ENCODE results near the gene CISTR. TPM values are rescaled to one million over a fixed set of nuclear protein-coding genes. Genes with fewer than 3 reads are reported as not detected.

CISTR gene
- total and polyA plus RNA-seq, 7 donors = not detected

DNA sequence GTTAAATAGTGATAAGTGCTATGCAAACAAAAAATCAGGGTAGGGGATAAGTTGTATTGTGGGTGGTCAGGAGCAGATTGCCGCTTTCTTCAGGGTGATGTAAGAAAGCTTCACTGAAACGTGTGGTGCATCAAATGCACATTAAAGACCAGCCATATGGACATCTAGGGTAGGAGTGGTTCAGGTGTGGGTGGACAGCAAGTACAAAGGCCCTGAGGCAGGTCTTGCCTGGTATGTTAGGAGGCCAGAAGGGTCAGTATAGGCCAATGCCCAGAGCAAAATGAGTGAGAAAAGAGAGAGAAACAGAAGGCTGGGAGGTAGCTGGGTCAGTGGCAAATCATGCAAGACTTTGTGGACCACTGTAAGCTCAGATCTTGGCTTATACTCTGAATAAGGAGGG, 25.6 kb upstream of the CISTR start:
- no peak overlapping the region for H3K4me3 ChIP-seq

GRCh38 chr12:53776872-53777271, 25.1 kb upstream of the CISTR start:
- Histone ChIP-seq H3K4me1 (peaks cover 0 to 11% (median 8%) of the 10 kb centered on the region in 4 donors), H3K9me3 (no peaks in the 10 kb centered on the region), H3K4me3 (no peak overlapping the region), H3K27me3 (no peaks in the 10 kb centered on the region), H3K36me3 (no peaks in the 10 kb centered on the region), H3K27ac (no peak overlapping the region)
- intact Hi-C loops (cut with DNase I) = no loop called here
- WGBS, 2 donors = 31 to 71% methylated on average over 1 of the region's 1 CpG
- no peak for DNase-seq
- TF ChIP-seq POLR2AphosphoS5 (IDR thresholded peaks at IDR 0.05) (no peak), EP300 (IDR thresholded peaks at IDR 0.05) (no peak), CTCF (IDR thresholded peaks at IDR 0.05) (no peak), POLR2A (IDR thresholded peaks at IDR 0.05) (no peak)

More for the DNA sequence above, 25.6 kb upstream of the CISTR start:
- peaks cover 0 to 11% (median 8%) of the 10 kb centered on the region in 4 donors for H3K4me1 ChIP-seq
- WGBS, 2 donors = 39 to 72% methylated on average over 2 of the region's 2 CpGs
- TF ChIP-seq POLR2A (IDR thresholded peaks at IDR 0.05) (no peak), EP300 (IDR thresholded peaks at IDR 0.05) (no peak), POLR2AphosphoS5 (IDR thresholded peaks at IDR 0.05) (no peak), CTCF (IDR thresholded peaks at IDR 0.05) (no peak)
- H3K27me3 ChIP-seq = no peaks in the 10 kb centered on the region
- no peaks in the 10 kb centered on the region for H3K36me3 ChIP-seq
- intact Hi-C loops (cut with DNase I) = no loop called here
- DNase-seq = no peak
- H3K9me3 ChIP-seq = no peaks in the 10 kb centered on the region
- no peak overlapping the region for H3K27ac ChIP-seq

- Histone ChIP-seq H3K4me3 (no peak overlapping the region), H3K36me3 (no peaks in the 10 kb centered on the region), H3K27me3 (no peaks in the 10 kb centered on the region), H3K4me1 (peaks cover 0 to 11% (median 0%) of the 10 kb centered on the region in 4 donors), H3K9me3 (no peaks in the 10 kb centered on the region), H3K27ac (peak overlapping the region in 3 of 4 donors; percentile 28 to 45 (median 33))
- DNase-seq = peak; percentile 82
- intact Hi-C loops (cut with DNase I) = no loop called here
- TF ChIP-seq CTCF (IDR thresholded peaks at IDR 0.05) = no peak
- TF ChIP-seq EP300 (IDR thresholded peaks at IDR 0.05) = no peak
- TF ChIP-seq POLR2A (IDR thresholded peaks at IDR 0.05) = no peak
- TF ChIP-seq POLR2AphosphoS5 (IDR thresholded peaks at IDR 0.05) = no peak
- 30 to 49% methylated on average over 6 of the region's 6 CpGs for WGBS, 2 donors
Measured at GRCh38 chr12:53775478-53776145, 23.8 kb upstream of the CISTR start.

DNA sequence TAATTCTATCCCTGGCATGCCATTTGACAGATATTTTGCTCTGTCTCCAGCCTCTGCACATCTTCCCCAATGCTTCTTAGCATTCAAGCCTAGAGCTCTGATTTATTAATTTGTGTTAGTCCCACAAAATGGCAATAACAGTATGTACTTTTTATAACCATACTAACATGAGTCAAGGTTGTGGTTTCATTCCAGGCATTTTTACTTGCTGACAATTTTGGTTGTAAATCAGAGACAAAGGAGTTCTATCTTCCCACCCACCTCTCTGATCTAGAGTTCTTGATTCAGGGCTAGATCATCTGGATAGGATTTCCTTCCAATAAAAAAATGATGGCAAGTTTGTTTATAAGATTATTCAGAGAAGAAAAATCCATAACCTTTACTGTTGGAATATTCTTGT, 18.5 kb upstream of the CISTR start:
- TF ChIP-seq POLR2A (IDR thresholded peaks at IDR 0.05) (no peak), CTCF (IDR thresholded peaks at IDR 0.05) (no peak), EP300 (IDR thresholded peaks at IDR 0.05) (no peak), POLR2AphosphoS5 (IDR thresholded peaks at IDR 0.05) (no peak)

DNA sequence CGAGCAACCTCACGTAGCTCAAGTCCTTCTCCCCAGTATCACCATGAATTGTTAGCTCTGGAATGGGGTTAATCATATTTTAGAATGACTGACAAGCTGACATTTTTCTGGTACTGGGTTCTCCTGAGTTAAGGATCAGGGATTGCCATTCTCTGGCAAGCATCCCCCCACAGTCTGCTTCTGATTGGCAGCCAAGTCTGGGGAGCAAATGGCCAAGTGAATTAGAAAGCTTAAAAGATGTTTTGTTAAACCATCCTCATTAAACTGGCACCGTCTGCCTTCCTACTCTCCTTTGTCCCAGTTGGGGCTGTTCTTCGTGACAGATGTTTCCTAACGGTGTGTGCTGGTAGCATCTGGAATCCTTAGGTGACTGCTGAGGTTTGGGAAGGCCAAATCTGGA, 17.2 kb upstream of the CISTR start:
- intact Hi-C loops (cut with DNase I) = no loop called here
- no peak for DNase-seq

More for the DNA sequence above, 18.5 kb upstream of the CISTR start:
- Histone ChIP-seq H3K4me3 (no peak overlapping the region), H3K36me3 (no peaks in the 10 kb centered on the region), H3K27ac (no peak overlapping the region), H3K27me3 (no peaks in the 10 kb centered on the region), H3K4me1 (peaks cover 0 to 19% (median 17%) of the 10 kb centered on the region in 4 donors), H3K9me3 (no peaks in the 10 kb centered on the region)
- DNase-seq = no peak
- intact Hi-C loops (cut with DNase I) = no loop called here

More for the DNA sequence above, 17.2 kb upstream of the CISTR start:
- no peak overlapping the region for H3K27ac ChIP-seq
- H3K4me1 ChIP-seq = peaks cover 0 to 19% (median 17%) of the 10 kb centered on the region in 4 donors
- H3K27me3 ChIP-seq = peaks cover 0 to 2% (median 0%) of the 10 kb centered on the region in 3 donors
- no peaks in the 10 kb centered on the region for H3K9me3 ChIP-seq
- H3K36me3 ChIP-seq = no peaks in the 10 kb centered on the region
- TF ChIP-seq EP300 (IDR thresholded peaks at IDR 0.05) (no peak), POLR2AphosphoS5 (IDR thresholded peaks at IDR 0.05) (no peak), CTCF (IDR thresholded peaks at IDR 0.05) (no peak), POLR2A (IDR thresholded peaks at IDR 0.05) (no peak)
- 58 to 74% methylated on average over 5 of the region's 5 CpGs for WGBS, 2 donors
- no peak overlapping the region for H3K4me3 ChIP-seq

Measured in sigmoid colon (tissue), 7 donors.